ENCODE measurements around the gene OPHN1. TPM values are rescaled to one million over a fixed set of nuclear protein-coding genes. Genes with fewer than 3 reads are reported as not detected.

OPHN1 gene
- total RNA-seq, 1 donor: 6.9 TPM

GRCh38 chrX:68443155-68443868 is 10.0 kb upstream of the OPHN1 start:
- no peaks in the 10 kb centered on the region for H3K36me3 ChIP-seq (ENCODE audit: insufficient read depth, low read length)
- peaks cover 7% of the 10 kb centered on the region for H3K4me1 ChIP-seq (ENCODE audit: insufficient read depth, low read length)
- TF ChIP-seq, protein P1, sequence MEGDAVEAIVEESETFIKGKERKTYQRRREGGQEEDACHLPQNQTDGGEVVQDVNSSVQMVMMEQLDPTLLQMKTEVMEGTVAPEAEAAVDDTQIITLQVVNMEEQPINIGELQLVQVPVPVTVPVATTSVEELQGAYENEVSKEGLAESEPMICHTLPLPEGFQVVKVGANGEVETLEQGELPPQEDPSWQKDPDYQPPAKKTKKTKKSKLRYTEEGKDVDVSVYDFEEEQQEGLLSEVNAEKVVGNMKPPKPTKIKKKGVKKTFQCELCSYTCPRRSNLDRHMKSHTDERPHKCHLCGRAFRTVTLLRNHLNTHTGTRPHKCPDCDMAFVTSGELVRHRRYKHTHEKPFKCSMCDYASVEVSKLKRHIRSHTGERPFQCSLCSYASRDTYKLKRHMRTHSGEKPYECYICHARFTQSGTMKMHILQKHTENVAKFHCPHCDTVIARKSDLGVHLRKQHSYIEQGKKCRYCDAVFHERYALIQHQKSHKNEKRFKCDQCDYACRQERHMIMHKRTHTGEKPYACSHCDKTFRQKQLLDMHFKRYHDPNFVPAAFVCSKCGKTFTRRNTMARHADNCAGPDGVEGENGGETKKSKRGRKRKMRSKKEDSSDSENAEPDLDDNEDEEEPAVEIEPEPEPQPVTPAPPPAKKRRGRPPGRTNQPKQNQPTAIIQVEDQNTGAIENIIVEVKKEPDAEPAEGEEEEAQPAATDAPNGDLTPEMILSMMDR (IDR thresholded peaks at IDR 0.05; ENCODE audit: extremely low read depth, low read depth, low read length): no peak
- peak; percentile 19 for DNase-seq (ENCODE audit: insufficient read length, low spot score, missing footprints)
- H3K27ac ChIP-seq (ENCODE audit: low read depth, low read length): no peak overlapping the region
- no peaks in the 10 kb centered on the region for H3K9me3 ChIP-seq (ENCODE audit: low read depth, low read length)
- H2AFZ ChIP-seq (ENCODE audit: low read length): no peak overlapping the region
- H3K79me2 ChIP-seq (ENCODE audit: insufficient read depth, low read length): no peaks in the 10 kb centered on the region
- no peaks in the 10 kb centered on the region for H3K27me3 ChIP-seq (ENCODE audit: insufficient read depth, low read length)
- H3K4me2 ChIP-seq (ENCODE audit: insufficient read depth, low read length): no peak overlapping the region
- no peak overlapping the region for H3K4me3 ChIP-seq (ENCODE audit: insufficient read depth, low read length)
- H4K20me1 ChIP-seq (ENCODE audit: insufficient read depth, low read length): no peaks in the 10 kb centered on the region

DNA sequence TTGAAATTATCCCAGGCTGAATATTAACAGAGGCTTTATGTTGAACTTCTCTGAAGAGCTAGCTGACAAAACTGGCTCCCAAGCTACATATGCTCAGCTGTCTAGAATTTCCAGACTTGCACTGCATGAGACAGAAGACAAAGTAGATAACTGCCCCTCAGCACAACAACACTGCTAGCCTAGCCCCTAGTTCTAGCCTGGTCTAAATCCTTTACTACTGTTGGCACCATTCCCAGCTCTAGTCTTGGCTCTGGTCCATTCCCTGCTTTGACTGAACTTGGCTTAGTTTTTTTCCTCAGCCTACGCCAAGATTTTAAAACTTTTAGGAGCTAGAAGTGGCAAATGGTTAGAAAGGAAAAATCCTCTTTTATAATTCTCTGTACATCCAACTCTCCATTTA is 7.6 kb upstream of the OPHN1 start:
- no peaks in the 10 kb centered on the region for H4K20me1 ChIP-seq (ENCODE audit: insufficient read depth, low read length)
- TF ChIP-seq, protein P1 (IDR thresholded peaks at IDR 0.05; ENCODE audit: extremely low read depth, low read depth, low read length): no peak
- no peak overlapping the region for H3K27ac ChIP-seq (ENCODE audit: low read depth, low read length)
- DNase-seq (ENCODE audit: insufficient read length, low spot score, missing footprints): no peak
- H3K4me1 ChIP-seq (ENCODE audit: insufficient read depth, low read length): peaks cover 7% of the 10 kb centered on the region
- no peak overlapping the region for H3K4me2 ChIP-seq (ENCODE audit: insufficient read depth, low read length)
- no peak overlapping the region for H2AFZ ChIP-seq (ENCODE audit: low read length)
- H3K79me2 ChIP-seq (ENCODE audit: insufficient read depth, low read length): no peaks in the 10 kb centered on the region
- H3K27me3 ChIP-seq (ENCODE audit: insufficient read depth, low read length): no peaks in the 10 kb centered on the region
- no peak overlapping the region for H3K4me3 ChIP-seq (ENCODE audit: insufficient read depth, low read length)
- no peaks in the 10 kb centered on the region for H3K36me3 ChIP-seq (ENCODE audit: insufficient read depth, low read length)
- H3K9me3 ChIP-seq (ENCODE audit: low read depth, low read length): no peaks in the 10 kb centered on the region

GRCh38 chrX:68440442-68440841 is 7.1 kb upstream of the OPHN1 start:
- no peaks in the 10 kb centered on the region for H3K9me3 ChIP-seq (ENCODE audit: low read depth, low read length)
- H3K36me3 ChIP-seq (ENCODE audit: insufficient read depth, low read length): no peaks in the 10 kb centered on the region
- H2AFZ ChIP-seq (ENCODE audit: low read length): no peak overlapping the region
- TF ChIP-seq, protein P1 (IDR thresholded peaks at IDR 0.05; ENCODE audit: extremely low read depth, low read depth, low read length): no peak
- H3K27me3 ChIP-seq (ENCODE audit: insufficient read depth, low read length): no peaks in the 10 kb centered on the region
- H3K4me1 ChIP-seq (ENCODE audit: insufficient read depth, low read length): peaks cover 7% of the 10 kb centered on the region
- no peak overlapping the region for H3K4me2 ChIP-seq (ENCODE audit: insufficient read depth, low read length)
- no peaks in the 10 kb centered on the region for H4K20me1 ChIP-seq (ENCODE audit: insufficient read depth, low read length)
- no peak overlapping the region for H3K27ac ChIP-seq (ENCODE audit: low read depth, low read length)
- H3K79me2 ChIP-seq (ENCODE audit: insufficient read depth, low read length): no peaks in the 10 kb centered on the region
- no peak for DNase-seq (ENCODE audit: insufficient read length, low spot score, missing footprints)
- no peak overlapping the region for H3K4me3 ChIP-seq (ENCODE audit: insufficient read depth, low read length)

- H2AFZ ChIP-seq (ENCODE audit: low read length): no peak overlapping the region
- no peak for DNase-seq (ENCODE audit: insufficient read length, low spot score, missing footprints)
- TF ChIP-seq, protein P1 (IDR thresholded peaks at IDR 0.05; ENCODE audit: extremely low read depth, low read depth, low read length): no peak
- no peak overlapping the region for H3K27ac ChIP-seq (ENCODE audit: low read depth, low read length)
- H3K4me2 ChIP-seq (ENCODE audit: insufficient read depth, low read length): no peak overlapping the region
- H3K36me3 ChIP-seq (ENCODE audit: insufficient read depth, low read length): no peaks in the 10 kb centered on the region
- H3K9me3 ChIP-seq (ENCODE audit: low read depth, low read length): no peaks in the 10 kb centered on the region
- no peaks in the 10 kb centered on the region for H3K27me3 ChIP-seq (ENCODE audit: insufficient read depth, low read length)
- peaks cover 7% of the 10 kb centered on the region for H3K4me1 ChIP-seq (ENCODE audit: insufficient read depth, low read length)
- no peaks in the 10 kb centered on the region for H3K79me2 ChIP-seq (ENCODE audit: insufficient read depth, low read length)
- no peak overlapping the region for H3K4me3 ChIP-seq (ENCODE audit: insufficient read depth, low read length)
- no peaks in the 10 kb centered on the region for H4K20me1 ChIP-seq (ENCODE audit: insufficient read depth, low read length)
Observed at GRCh38 chrX:68439341-68439740, 6.0 kb upstream of the OPHN1 start.
